ENCODE measurements around the gene ALK.

GRCh38 chr2:29482348-29482747, 439.0 kb downstream of the ALK start:
- TF ChIP-seq CTCF (IDR thresholded peaks at IDR 0.05; ENCODE audit: low read depth, low read length) (no peak), EZH2phosphoT487 (IDR thresholded peaks at IDR 0.05; ENCODE audit: low read depth) (no peak)
